Measurements from ENCODE around the gene SPCS1.
"Not testable (repeated sequence)": the region's sequence is repeated elsewhere in the genome, so short reads cannot be mapped to it uniquely, and the experiment has no call there.

- TF ChIP-seq CTCF (tag by site-specific recombination; IDR thresholded peaks at IDR 0.05); ZBTB8A (tag by site-specific recombination; IDR thresholded peaks at IDR 0.05); ZNF366 (tag by site-specific recombination; conservative IDR thresholded peaks at IDR 0.05); ZNF777 (tag by site-specific recombination; IDR thresholded peaks at IDR 0.05; ENCODE audit: borderline replicate concordance); GLIS2 (tag by site-specific recombination; IDR thresholded peaks at IDR 0.05): not testable (repeated sequence)
- TF ChIP-seq, protein P1, sequence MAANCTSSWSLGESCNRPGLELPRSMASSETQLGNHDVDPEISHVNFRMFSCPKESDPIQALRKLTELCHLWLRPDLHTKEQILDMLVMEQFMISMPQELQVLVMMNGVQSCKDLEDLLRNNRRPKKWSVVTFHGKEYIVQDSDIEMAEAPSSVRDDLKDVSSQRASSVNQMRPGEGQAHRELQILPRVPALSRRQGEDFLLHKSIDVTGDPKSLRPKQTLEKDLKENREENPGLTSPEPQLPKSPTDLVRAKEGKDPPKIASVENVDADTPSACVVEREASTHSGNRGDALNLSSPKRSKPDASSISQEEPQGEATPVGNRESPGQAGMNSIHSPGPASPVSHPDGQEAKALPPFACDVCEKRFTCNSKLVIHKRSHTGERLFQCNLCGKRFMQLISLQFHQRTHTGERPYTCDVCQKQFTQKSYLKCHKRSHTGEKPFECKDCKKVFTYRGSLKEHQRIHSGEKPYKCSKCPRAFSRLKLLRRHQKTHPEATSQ (tag by site-specific recombination; IDR thresholded peaks at IDR 0.05), result not testable (repeated sequence)
These were observed 22.8 kb downstream of the SPCS1 start for GRCh38 chr3:52728753-52729152.

Data from HEK293 (cell line).